ENCODE measurements around the gene IGFBP2.

GRCh38 chr2:216665717-216666116 lies 32.5 kb downstream of the IGFBP2 start:
- TF ChIP-seq CTCF (IDR thresholded peaks at IDR 0.05; ENCODE audit: insufficient read depth, low read length, poor library complexity, severe bottlenecking) (no peak), EZH2phosphoT487 (conservative IDR thresholded peaks at IDR 0.05; ENCODE audit: low read length) (no peak)
